ENCODE results near the gene STRN3.
A peak's percentile ranks its signal among the peaks of the same experiment; 100 is the strongest.

STRN3 gene

GRCh38 chr14:31030469-31030868 lies 4.3 kb upstream of the STRN3 start:
- Histone ChIP-seq H3K4me1 (ENCODE audit: control insufficient read depth, insufficient read depth, low read length) (no peaks in the 10 kb centered on the region), H3K36me3 (ENCODE audit: control insufficient read depth, insufficient read depth, low read length) (no peaks in the 10 kb centered on the region), H3K4me3 (ENCODE audit: low read depth, low read length) (no peak overlapping the region), H3K9ac (ENCODE audit: low read length) (no peak overlapping the region), H3K9me3 (ENCODE audit: control insufficient read depth, insufficient read depth, low read depth, low read length) (no peaks in the 10 kb centered on the region), H3K27ac (ENCODE audit: low read depth, low read length) (no peak overlapping the region), H3K27me3 (ENCODE audit: control insufficient read depth, insufficient read depth, low read length) (no peaks in the 10 kb centered on the region)

GRCh38 chr14:31029016-31029970 lies 3.1 kb upstream of the STRN3 start:
- H3K9ac ChIP-seq (ENCODE audit: low read length) = no peak overlapping the region
- no peaks in the 10 kb centered on the region for H3K36me3 ChIP-seq (ENCODE audit: control insufficient read depth, insufficient read depth, low read length)
- no peaks in the 10 kb centered on the region for H3K27me3 ChIP-seq (ENCODE audit: control insufficient read depth, insufficient read depth, low read length)
- H3K4me1 ChIP-seq (ENCODE audit: control insufficient read depth, insufficient read depth, low read length) = no peaks in the 10 kb centered on the region
- H3K9me3 ChIP-seq (ENCODE audit: control insufficient read depth, insufficient read depth, low read depth, low read length) = no peaks in the 10 kb centered on the region
- no peak overlapping the region for H3K4me3 ChIP-seq (ENCODE audit: low read depth, low read length)
- H3K27ac ChIP-seq (ENCODE audit: low read depth, low read length) = no peak overlapping the region

- H3K9ac ChIP-seq (ENCODE audit: low read length) = no peak overlapping the region
- no peaks in the 10 kb centered on the region for H3K36me3 ChIP-seq (ENCODE audit: control insufficient read depth, insufficient read depth, low read length)
- H3K27me3 ChIP-seq (ENCODE audit: control insufficient read depth, insufficient read depth, low read length) = no peaks in the 10 kb centered on the region
- no peak overlapping the region for H3K27ac ChIP-seq (ENCODE audit: low read depth, low read length)
- H3K9me3 ChIP-seq (ENCODE audit: control insufficient read depth, insufficient read depth, low read depth, low read length) = no peaks in the 10 kb centered on the region
- H3K4me3 ChIP-seq (ENCODE audit: low read depth, low read length) = peak overlapping the region; percentile 86
- H3K4me1 ChIP-seq (ENCODE audit: control insufficient read depth, insufficient read depth, low read length) = no peaks in the 10 kb centered on the region; the same call in 1 of the 2 replicates
Observed at GRCh38 chr14:31027847-31028246, 1.7 kb upstream of the STRN3 start.

GRCh38 chr14:31026450-31027235 lies 464 bp upstream of the STRN3 start:
- H3K9ac ChIP-seq (ENCODE audit: low read length) = peak overlapping the region; percentile 72
- no peaks in the 10 kb centered on the region for H3K27me3 ChIP-seq (ENCODE audit: control insufficient read depth, insufficient read depth, low read length)
- H3K36me3 ChIP-seq (ENCODE audit: control insufficient read depth, insufficient read depth, low read length) = peaks cover 8% of the 10 kb centered on the region
- H3K4me3 ChIP-seq (ENCODE audit: low read depth, low read length) = peak overlapping the region; percentile 86
- no peaks in the 10 kb centered on the region; the same call in 1 of the 2 replicates for H3K4me1 ChIP-seq (ENCODE audit: control insufficient read depth, insufficient read depth, low read length)
- H3K27ac ChIP-seq (ENCODE audit: low read depth, low read length) = peak overlapping the region; percentile 98
- H3K9me3 ChIP-seq (ENCODE audit: control insufficient read depth, insufficient read depth, low read depth, low read length) = no peaks in the 10 kb centered on the region

GRCh38 chr14:31025367-31026076 lies 657 bp downstream of the STRN3 start, which contains the start of gene AP4S1:
TSS of gene AP4S1 (plus strand) at chr14:31025649. CDS start at chr14:31066197, 40,548 bp downstream.
- Histone ChIP-seq H3K9ac (ENCODE audit: low read length) (peak within 1 kb of the TSS; percentile 94), H3K27me3 (ENCODE audit: control insufficient read depth, insufficient read depth, low read length) (no peaks in the 10 kb centered on the region), H3K4me3 (ENCODE audit: low read depth, low read length) (peak within 1 kb of the TSS; percentile 86), H3K36me3 (ENCODE audit: control insufficient read depth, insufficient read depth, low read length) (peaks cover 17% of the 10 kb centered on the region), H3K27ac (ENCODE audit: low read depth, low read length) (peak within 1 kb of the TSS; percentile 98), H3K4me1 (ENCODE audit: control insufficient read depth, insufficient read depth, low read length) (no peaks in the 10 kb centered on the region; the same call in 1 of the 2 replicates), H3K9me3 (ENCODE audit: control insufficient read depth, insufficient read depth, low read depth, low read length) (no peaks in the 10 kb centered on the region)

- peak overlapping the region; percentile 98; the same call in 1 of the 2 replicates for H3K27ac ChIP-seq (ENCODE audit: low read depth, low read length)
Observed at GRCh38 chr14:31024577-31025366, 1.4 kb downstream of the STRN3 start.

GRCh38 chr14:31024010-31024480 lies 2.1 kb downstream of the STRN3 start:
- H3K9ac ChIP-seq (ENCODE audit: low read length) = no peak overlapping the region
- no peaks in the 10 kb centered on the region for H3K27me3 ChIP-seq (ENCODE audit: control insufficient read depth, insufficient read depth, low read length)
- H3K27ac ChIP-seq (ENCODE audit: low read depth, low read length) = no peak overlapping the region
- H3K4me1 ChIP-seq (ENCODE audit: control insufficient read depth, insufficient read depth, low read length) = no peaks in the 10 kb centered on the region; the same call in 1 of the 2 replicates
- H3K36me3 ChIP-seq (ENCODE audit: control insufficient read depth, insufficient read depth, low read length) = peaks cover 17% of the 10 kb centered on the region
- H3K9me3 ChIP-seq (ENCODE audit: control insufficient read depth, insufficient read depth, low read depth, low read length) = no peaks in the 10 kb centered on the region
- peak overlapping the region; percentile 86 for H3K4me3 ChIP-seq (ENCODE audit: low read depth, low read length)

More at GRCh38 chr14:31024577-31025366, 1.4 kb downstream of the STRN3 start:
- no peaks in the 10 kb centered on the region for H3K27me3 ChIP-seq (ENCODE audit: control insufficient read depth, insufficient read depth, low read length)
- H3K36me3 ChIP-seq (ENCODE audit: control insufficient read depth, insufficient read depth, low read length) = peaks cover 17% of the 10 kb centered on the region
- peak overlapping the region; percentile 86 for H3K4me3 ChIP-seq (ENCODE audit: low read depth, low read length)
- H3K4me1 ChIP-seq (ENCODE audit: control insufficient read depth, insufficient read depth, low read length) = no peaks in the 10 kb centered on the region; the same call in 1 of the 2 replicates
- H3K9me3 ChIP-seq (ENCODE audit: control insufficient read depth, insufficient read depth, low read depth, low read length) = no peaks in the 10 kb centered on the region
- H3K9ac ChIP-seq (ENCODE audit: low read length) = peak overlapping the region; percentile 94

- Histone ChIP-seq H3K27me3 (ENCODE audit: control insufficient read depth, insufficient read depth, low read length) (no peaks in the 10 kb centered on the region), H3K9me3 (ENCODE audit: control insufficient read depth, insufficient read depth, low read depth, low read length) (no peaks in the 10 kb centered on the region), H3K4me1 (ENCODE audit: control insufficient read depth, insufficient read depth, low read length) (no peaks in the 10 kb centered on the region; the same call in 1 of the 2 replicates), H3K9ac (ENCODE audit: low read length) (no peak overlapping the region), H3K36me3 (ENCODE audit: control insufficient read depth, insufficient read depth, low read length) (peaks cover 22% of the 10 kb centered on the region), H3K27ac (ENCODE audit: low read depth, low read length) (no peak overlapping the region), H3K4me3 (ENCODE audit: low read depth, low read length) (no peak overlapping the region)
Observed at GRCh38 chr14:31022386-31022785, 3.8 kb downstream of the STRN3 start.

- no peak overlapping the region for H3K9ac ChIP-seq (ENCODE audit: low read length)
- H3K9me3 ChIP-seq (ENCODE audit: control insufficient read depth, insufficient read depth, low read depth, low read length) = no peaks in the 10 kb centered on the region
- H3K4me1 ChIP-seq (ENCODE audit: control insufficient read depth, insufficient read depth, low read length) = no peaks in the 10 kb centered on the region; the same call in 1 of the 2 replicates
- no peak overlapping the region for H3K4me3 ChIP-seq (ENCODE audit: low read depth, low read length)
- peaks cover 22% of the 10 kb centered on the region for H3K36me3 ChIP-seq (ENCODE audit: control insufficient read depth, insufficient read depth, low read length)
- no peaks in the 10 kb centered on the region for H3K27me3 ChIP-seq (ENCODE audit: control insufficient read depth, insufficient read depth, low read length)
- no peak overlapping the region for H3K27ac ChIP-seq (ENCODE audit: low read depth, low read length)
Observed at GRCh38 chr14:31021576-31021949, 4.6 kb downstream of the STRN3 start.
